OCI-LY1 (cell line): ENCODE data around the gene SOX5.

Source experiments
- H2AFZ ChIP-seq: fragments of 200-600 bp; sonication (generic), shearing (Covaris generic); 2 replicates; pipeline ENCODE4 v1.6.0; 2014; ENCODE audit warnings: antibody characterized with exemption, mild to moderate bottlenecking, low read length
- H3F3A ChIP-seq: fragments of 200-600 bp; sonication (generic), shearing (Covaris generic); 2 replicates; pipeline ENCODE4 v1.6.0; 2014; ENCODE audit warnings: mild to moderate bottlenecking, antibody characterized with exemption, low read length, moderate library complexity; ENCODE audit not compliant: insufficient read depth
- H3K27ac ChIP-seq: fragments of 200-600 bp; sonication (generic); 2 replicates; pipeline ENCODE4 v1.5.1; 2014; ENCODE audit warnings: low read length, mixed run types, mild to moderate bottlenecking, low read depth; ENCODE audit not compliant: poor library complexity, severe bottlenecking
- H3K27me3 ChIP-seq: fragments of 200-600 bp; sonication (generic); 2 replicates; pipeline ENCODE4 v1.6.0; 2014; ENCODE audit warnings: antibody characterized with exemption, mild to moderate bottlenecking, low read length, moderate library complexity; ENCODE audit not compliant: insufficient read depth
- H3K36me3 ChIP-seq: fragments of 200-600 bp; sonication (generic); 2 replicates; pipeline ENCODE4 v1.6.1; 2014; ENCODE audit warnings: mild to moderate bottlenecking, antibody characterized with exemption, low read length, moderate library complexity, mixed read lengths; ENCODE audit not compliant: insufficient read depth
- H3K4me1 ChIP-seq: fragments of 200-600 bp; sonication (generic); 2 replicates; pipeline ENCODE4 v1.5.1; 2014; ENCODE audit warnings: mild to moderate bottlenecking, low read length, moderate library complexity; ENCODE audit not compliant: insufficient read depth, severe bottlenecking
- H3K4me2 ChIP-seq: fragments of 200-600 bp; sonication (generic), shearing (Covaris generic); 2 replicates; pipeline ENCODE4 v1.6.1; 2014; ENCODE audit warnings: low read length
- H3K4me3 ChIP-seq: fragments of 200-600 bp; sonication (generic); 2 replicates; pipeline ENCODE4 v1.5.1; 2014; ENCODE audit warnings: low read length, low read depth, mild to moderate bottlenecking, mixed read lengths; ENCODE audit not compliant: poor library complexity, severe bottlenecking
- H3K79me2 ChIP-seq: fragments of 200-600 bp; shearing (Covaris generic); 2 replicates; pipeline ENCODE4 v1.6.1; 2016; ENCODE audit warnings: mixed run types, low read length, mixed read lengths; ENCODE audit not compliant: insufficient read depth
- H3K9ac ChIP-seq: fragments of 200-600 bp; sonication (generic), shearing (Covaris generic); 2 replicates; pipeline ENCODE4 v1.6.1; 2014; ENCODE audit warnings: mild to moderate bottlenecking, low read length, mixed read lengths
- H3K9me2 ChIP-seq: fragments of 200-600 bp; sonication (generic), shearing (Covaris generic); 2 replicates; pipeline ENCODE4 v1.6.1; 2014; ENCODE audit warnings: low read depth, mild to moderate bottlenecking, low read length, mixed read lengths
- H3K9me3 ChIP-seq: fragments of 200-600 bp; shearing (Covaris generic); 2 replicates; pipeline ENCODE4 v1.6.1; 2014; ENCODE audit warnings: low read length, mixed read lengths
- H4K20me1 ChIP-seq: fragments of 200-600 bp; sonication (generic), shearing (Covaris generic); 2 replicates; pipeline ENCODE4 v1.6.0; 2016; ENCODE audit warnings: mild to moderate bottlenecking, low read length; ENCODE audit not compliant: insufficient read depth
- CTCF ChIP-seq: fragments of 200-600 bp; sonication (generic), shearing (Covaris generic); IDR thresholded peaks from 2 replicates; pipeline ENCODE4 v1.5.1; 2017; ENCODE audit warnings: mild to moderate bottlenecking, antibody characterized with exemption, low read length, moderate library complexity, mixed read lengths
- EZH2 ChIP-seq: fragments of 200-600 bp; sonication (generic), shearing (Covaris generic); IDR thresholded peaks from 2 replicates; pipeline ENCODE4 v1.8.0; 2017; ENCODE audit warnings: borderline replicate concordance, mixed run types, mild to moderate bottlenecking, antibody characterized with exemption, low read length, moderate library complexity, mixed read lengths

Gene SOX5

DNA sequence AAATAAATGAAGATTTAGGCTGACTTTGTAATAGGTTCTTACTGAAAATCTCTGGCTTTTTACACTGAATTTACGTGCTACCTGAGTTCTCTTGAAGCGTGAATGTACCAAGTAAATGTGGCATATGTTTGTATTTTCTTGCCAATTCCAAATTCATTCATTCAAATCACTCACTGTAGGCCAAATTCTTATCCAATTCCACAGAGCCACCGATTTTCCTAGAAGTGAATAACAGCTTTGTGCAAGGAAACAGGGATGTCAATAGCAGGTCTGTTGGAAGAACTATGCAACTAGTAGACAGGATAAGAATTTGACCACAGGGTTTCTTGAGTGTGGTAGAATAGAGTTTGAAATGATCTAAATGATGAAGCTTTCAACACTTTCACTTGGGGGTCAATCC is 86.8 kb downstream of the SOX5 start:
- H3K9me3 ChIP-seq = no peaks in the 10 kb centered on the region
- no peaks in the 10 kb centered on the region for H3K27me3 ChIP-seq
- H2AFZ ChIP-seq = no peak overlapping the region
- TF ChIP-seq CTCF (no peak), EZH2 (no peak)
- H3K4me1 ChIP-seq = no peaks in the 10 kb centered on the region
- no peaks in the 10 kb centered on the region for H3K36me3 ChIP-seq
- H3K27ac ChIP-seq = no peak overlapping the region
- H3K9ac ChIP-seq = no peak overlapping the region
- no peak overlapping the region for H3K4me3 ChIP-seq
- H3K79me2 ChIP-seq = no peaks in the 10 kb centered on the region
- no peaks in the 10 kb centered on the region for H3F3A ChIP-seq
- H3K9me2 ChIP-seq = no peaks in the 10 kb centered on the region
- H4K20me1 ChIP-seq = no peaks in the 10 kb centered on the region
- H3K4me2 ChIP-seq = no peak overlapping the region

GRCh38 chr12:23860019-23860418 is 89.5 kb downstream of the SOX5 start:
- TF ChIP-seq EZH2 = no peak
- TF ChIP-seq CTCF = no peak
- Histone ChIP-seq H3K9ac (no peak overlapping the region), H3K4me3 (no peak overlapping the region), H3K4me1 (no peaks in the 10 kb centered on the region), H3K27ac (no peak overlapping the region), H3K9me2 (no peaks in the 10 kb centered on the region), H3K4me2 (no peak overlapping the region), H3K27me3 (no peaks in the 10 kb centered on the region), H3K36me3 (no peaks in the 10 kb centered on the region), H2AFZ (no peak overlapping the region), H3K79me2 (no peaks in the 10 kb centered on the region), H4K20me1 (no peaks in the 10 kb centered on the region), H3K9me3 (no peaks in the 10 kb centered on the region), H3F3A (no peaks in the 10 kb centered on the region)

DNA sequence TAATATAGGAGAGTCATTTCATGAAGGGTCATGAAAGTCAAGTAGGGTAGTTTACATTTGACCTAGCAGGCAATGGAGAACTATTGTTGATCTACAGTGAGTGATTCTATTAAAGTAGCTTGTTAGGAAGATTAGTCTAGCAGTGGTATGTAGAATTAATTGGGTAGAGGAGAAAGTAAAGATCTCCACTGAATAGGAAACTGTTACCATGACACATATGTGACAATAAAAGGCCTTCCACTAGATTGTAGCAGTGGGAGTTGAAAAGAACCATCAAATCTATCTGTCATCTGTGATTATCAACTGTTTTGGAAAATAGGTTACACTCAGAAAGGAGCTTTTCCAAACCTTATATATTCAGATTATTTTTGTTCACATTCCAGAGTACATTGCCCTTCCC is 92.3 kb downstream of the SOX5 start:
- Histone ChIP-seq H3K27ac (no peak overlapping the region), H3K9ac (no peak overlapping the region), H3K79me2 (no peaks in the 10 kb centered on the region), H3F3A (no peaks in the 10 kb centered on the region), H3K36me3 (no peaks in the 10 kb centered on the region), H3K4me2 (no peak overlapping the region), H4K20me1 (no peaks in the 10 kb centered on the region), H3K4me1 (no peaks in the 10 kb centered on the region), H3K4me3 (no peak overlapping the region), H3K9me2 (no peaks in the 10 kb centered on the region), H2AFZ (no peak overlapping the region), H3K9me3 (no peaks in the 10 kb centered on the region), H3K27me3 (no peaks in the 10 kb centered on the region; the same call in 1 of the 2 replicates)
- TF ChIP-seq EZH2 = no peak
- TF ChIP-seq CTCF = no peak
